Measurements from ENCODE around the gene VASH1.
A peak's percentile ranks its signal among the peaks of the same experiment; 100 is the strongest.
"Not testable (repeated sequence)": the region's sequence is repeated elsewhere in the genome, so short reads cannot be mapped to it uniquely, and the experiment has no call there.

VASH1 gene

DNA sequence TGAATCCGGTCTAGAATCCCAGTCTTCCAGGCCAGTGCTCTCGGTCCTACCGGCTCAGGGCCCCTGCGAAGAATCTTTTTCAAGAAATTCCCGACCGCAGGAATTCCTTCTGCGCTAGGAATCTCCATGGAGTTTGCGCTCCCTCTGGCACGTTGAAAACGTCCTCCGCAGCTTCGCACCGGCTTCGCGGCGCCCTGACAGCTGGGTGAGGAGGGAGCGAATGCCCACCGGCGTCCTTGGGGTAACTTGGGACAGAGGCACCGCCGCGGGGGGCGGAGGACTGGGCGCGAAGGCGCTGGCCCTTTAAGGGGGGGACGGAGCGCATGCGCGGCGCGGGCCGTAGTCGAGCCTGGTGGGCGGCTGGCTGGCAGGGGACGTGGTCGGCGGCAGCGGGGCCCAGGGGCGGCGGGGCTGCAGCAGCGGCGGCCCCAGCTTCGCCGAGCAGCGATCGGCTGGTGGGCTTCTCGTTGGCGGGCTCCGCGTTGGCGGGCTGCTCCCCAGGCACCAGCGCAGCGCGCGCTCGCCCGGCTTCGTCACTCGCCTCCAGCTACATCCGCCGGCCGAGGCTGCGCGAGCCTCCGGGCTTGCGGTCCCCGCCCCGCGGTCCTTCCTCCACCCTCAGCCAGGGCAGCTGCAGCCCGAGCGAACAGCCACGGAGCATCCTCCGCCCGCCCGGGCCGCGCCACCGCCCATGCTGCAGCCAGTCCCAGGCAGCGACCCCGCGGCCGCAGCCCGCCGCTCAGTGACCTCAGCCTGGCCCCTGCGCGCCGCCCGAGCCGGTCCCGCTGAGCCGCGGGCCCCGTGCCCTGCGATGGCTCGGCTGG lies at the start of gene VASH1:
Gene VASH1, plus strand, starts transcription at position 333 of the 824 bp plus-strand sequence. CDS start 1,354 bp downstream, outside the sequence.
- peaks cover 22% of the 10 kb centered on the region for H3K27me3 Mint-ChIP-seq
- H3K9me3 Mint-ChIP-seq, result no peaks in the 10 kb centered on the region
- H3K4me3 Mint-ChIP-seq, result peak within 1 kb of the TSS; percentile 84
- peaks cover 6% of the 10 kb centered on the region for H3K4me1 Mint-ChIP-seq
- H3K27ac Mint-ChIP-seq, result no peak within 1 kb of the TSS
- no peaks in the 10 kb centered on the region for H3K36me3 Mint-ChIP-seq

DNA sequence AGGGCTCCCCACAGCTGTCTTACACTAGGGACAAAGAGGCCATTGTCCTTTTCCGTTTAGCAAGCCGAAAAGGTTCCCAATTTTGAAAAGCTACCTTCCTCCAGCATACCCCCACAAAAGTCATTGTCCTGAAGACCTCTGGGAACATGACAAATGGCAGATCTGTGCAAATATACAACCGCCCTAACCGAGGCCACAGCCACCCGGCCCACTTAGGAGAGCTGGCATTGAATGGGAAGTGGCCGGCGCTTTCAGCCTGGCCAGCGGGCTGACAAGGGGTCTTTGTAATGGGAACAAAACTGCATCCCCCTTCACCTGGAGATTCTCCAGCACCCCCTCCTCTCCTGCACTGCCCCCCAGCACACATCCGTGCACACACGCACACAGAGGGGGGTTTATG lies 48.1 kb upstream of the VASH1 start:
- no peaks in the 10 kb centered on the region for H3K4me1 Mint-ChIP-seq
- no peak overlapping the region for H3K4me3 Mint-ChIP-seq
- no peaks in the 10 kb centered on the region for H3K9me3 Mint-ChIP-seq
- H3K27me3 Mint-ChIP-seq, result peaks cover 7% of the 10 kb centered on the region
- H3K27ac Mint-ChIP-seq, result no peak overlapping the region
- H3K36me3 Mint-ChIP-seq, result no peaks in the 10 kb centered on the region

DNA sequence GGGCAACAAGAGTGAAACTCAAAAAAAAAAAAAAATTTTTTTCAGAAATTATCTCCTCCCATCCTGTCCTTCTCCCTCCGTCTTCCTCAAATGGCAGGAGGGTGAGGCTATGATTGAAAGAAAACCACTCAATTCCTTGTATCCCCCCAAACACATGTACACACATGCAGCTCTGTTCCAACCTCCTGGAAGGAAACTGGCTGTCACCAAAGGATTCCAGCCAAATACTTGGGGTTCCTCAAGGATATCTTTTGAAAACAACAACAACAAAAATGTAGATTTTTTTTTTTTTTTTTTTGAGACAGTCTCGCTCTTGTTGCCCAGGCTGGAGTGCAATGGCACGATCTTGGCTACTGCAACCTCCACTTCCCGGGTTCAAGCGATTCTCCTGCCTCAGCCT lies 46.8 kb upstream of the VASH1 start:
- H3K27me3 Mint-ChIP-seq, result peaks cover 7% of the 10 kb centered on the region
- H3K4me1 Mint-ChIP-seq, result no peaks in the 10 kb centered on the region
- no peaks in the 10 kb centered on the region for H3K36me3 Mint-ChIP-seq
- H3K4me3 Mint-ChIP-seq, result no peak overlapping the region
- no peak overlapping the region for H3K27ac Mint-ChIP-seq
- no peaks in the 10 kb centered on the region for H3K9me3 Mint-ChIP-seq

DNA sequence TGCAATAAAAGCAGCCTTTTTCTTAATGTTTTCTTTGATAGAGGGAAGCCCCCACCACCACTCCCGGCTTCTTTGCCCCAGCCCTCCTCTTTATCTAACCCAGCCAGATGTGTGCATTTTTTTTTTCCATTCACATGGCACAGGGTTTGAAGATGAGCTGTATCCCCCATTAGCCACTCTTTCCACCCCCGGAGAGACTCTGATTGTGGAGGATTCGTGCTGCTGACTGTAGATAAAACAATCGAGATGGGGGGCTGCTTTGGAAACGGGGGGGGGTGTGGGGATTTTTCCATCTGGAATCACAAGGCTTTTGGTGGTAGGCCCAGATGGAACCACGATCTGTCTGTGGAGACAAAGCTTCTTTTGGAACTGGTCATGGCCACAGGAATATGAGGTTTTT lies 46.2 kb upstream of the VASH1 start:
- Mint-ChIP-seq H3K36me3 (no peaks in the 10 kb centered on the region), H3K9me3 (no peaks in the 10 kb centered on the region), H3K4me3 (no peak overlapping the region), H3K27me3 (peaks cover 7% of the 10 kb centered on the region), H3K4me1 (no peaks in the 10 kb centered on the region), H3K27ac (no peak overlapping the region)

DNA sequence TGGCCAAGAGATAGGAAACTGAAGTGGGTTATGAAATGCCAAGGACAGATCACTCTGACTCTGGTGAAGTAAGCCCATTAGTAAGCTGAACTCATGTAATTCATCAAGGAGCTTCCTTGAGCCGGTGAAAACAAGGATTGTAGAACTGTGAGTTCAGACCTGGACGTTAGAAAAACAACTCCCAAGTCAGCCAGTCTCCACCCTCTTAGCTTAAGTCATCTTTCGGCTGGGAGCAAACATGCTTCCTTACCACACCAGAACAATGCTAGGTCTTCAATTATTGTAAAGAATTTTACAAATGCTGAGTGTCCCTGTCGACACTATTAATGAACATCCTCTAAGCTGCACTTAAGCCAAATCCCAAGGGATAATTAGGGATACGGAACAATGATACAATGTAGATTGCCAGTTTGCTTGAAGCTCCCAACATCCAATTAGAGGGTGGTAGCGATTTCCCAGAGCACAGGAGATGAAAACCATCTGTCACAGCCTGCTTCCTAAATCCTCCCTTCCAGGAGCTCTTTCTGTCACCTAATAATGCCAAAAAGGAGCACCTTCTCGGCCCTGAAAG lies 45.7 kb upstream of the VASH1 start:
- Mint-ChIP-seq H3K27ac (no peak overlapping the region), H3K4me1 (no peaks in the 10 kb centered on the region), H3K27me3 (peaks cover 7% of the 10 kb centered on the region), H3K36me3 (no peaks in the 10 kb centered on the region), H3K9me3 (no peaks in the 10 kb centered on the region), H3K4me3 (no peak overlapping the region)

DNA sequence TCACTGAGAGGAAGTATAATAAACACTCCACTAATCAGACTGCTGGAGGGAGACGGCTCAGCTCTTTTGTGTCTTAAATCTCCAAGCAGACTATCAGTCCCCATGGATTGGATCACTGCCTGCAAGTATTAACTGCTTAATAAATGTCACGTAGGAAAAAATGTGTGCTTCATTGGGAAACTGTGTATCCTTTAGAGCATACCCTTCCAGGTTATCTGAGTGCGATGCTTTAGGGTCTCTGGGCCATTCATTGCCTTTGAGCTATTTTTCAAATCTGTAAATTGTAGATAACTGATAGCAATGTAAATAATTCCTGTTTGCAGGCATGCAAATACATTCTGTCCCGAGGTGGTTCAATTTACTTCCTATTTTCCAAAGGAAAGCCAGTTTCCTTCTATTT lies 45.0 kb upstream of the VASH1 start:
- Mint-ChIP-seq H3K4me3 (no peak overlapping the region), H3K4me1 (no peaks in the 10 kb centered on the region), H3K9me3 (no peaks in the 10 kb centered on the region), H3K27ac (no peak overlapping the region), H3K27me3 (peaks cover 5% of the 10 kb centered on the region), H3K36me3 (no peaks in the 10 kb centered on the region)

DNA sequence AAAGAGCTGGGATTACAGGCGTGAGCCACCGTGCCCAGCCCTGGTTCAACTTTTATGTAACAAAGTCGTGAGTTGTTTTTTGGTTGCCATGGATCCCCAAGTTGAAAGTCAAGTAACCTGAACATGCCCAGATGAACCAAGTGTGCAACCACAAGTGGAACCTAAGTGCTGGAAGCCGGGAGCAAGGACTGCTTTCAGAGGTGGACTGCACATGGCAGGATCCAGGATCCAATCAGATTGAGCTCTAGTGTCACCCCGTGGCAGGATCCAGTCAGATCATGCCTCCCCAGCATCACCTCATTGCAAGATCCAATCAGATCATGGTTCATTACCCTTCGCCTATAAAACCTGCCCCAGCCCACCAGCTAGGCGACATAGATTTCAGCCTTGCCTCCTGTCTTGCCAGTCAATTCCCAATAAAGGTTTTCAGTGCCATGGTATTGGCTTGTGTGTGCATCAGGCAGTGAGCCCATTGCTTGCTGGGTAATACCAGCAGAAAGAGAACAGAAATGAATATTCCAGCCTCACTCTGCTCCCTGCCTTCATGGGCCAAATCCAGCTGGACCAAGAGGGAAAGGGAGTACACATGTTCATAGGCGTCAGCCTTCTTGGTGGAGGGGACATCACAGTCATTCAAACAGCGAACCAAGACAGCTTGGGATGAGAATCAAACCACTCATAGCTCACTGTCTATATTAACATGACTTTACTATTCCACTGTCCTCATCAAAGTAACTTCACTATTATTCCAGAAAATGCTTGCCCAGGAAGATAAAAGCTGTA lies 43.6 kb upstream of the VASH1 start:
- H3K27ac Mint-ChIP-seq, result no peak overlapping the region
- no peaks in the 10 kb centered on the region for H3K4me1 Mint-ChIP-seq
- H3K9me3 Mint-ChIP-seq, result no peaks in the 10 kb centered on the region
- no peaks in the 10 kb centered on the region for H3K36me3 Mint-ChIP-seq
- H3K27me3 Mint-ChIP-seq, result peaks cover 5% of the 10 kb centered on the region
- H3K4me3 Mint-ChIP-seq, result no peak overlapping the region

DNA sequence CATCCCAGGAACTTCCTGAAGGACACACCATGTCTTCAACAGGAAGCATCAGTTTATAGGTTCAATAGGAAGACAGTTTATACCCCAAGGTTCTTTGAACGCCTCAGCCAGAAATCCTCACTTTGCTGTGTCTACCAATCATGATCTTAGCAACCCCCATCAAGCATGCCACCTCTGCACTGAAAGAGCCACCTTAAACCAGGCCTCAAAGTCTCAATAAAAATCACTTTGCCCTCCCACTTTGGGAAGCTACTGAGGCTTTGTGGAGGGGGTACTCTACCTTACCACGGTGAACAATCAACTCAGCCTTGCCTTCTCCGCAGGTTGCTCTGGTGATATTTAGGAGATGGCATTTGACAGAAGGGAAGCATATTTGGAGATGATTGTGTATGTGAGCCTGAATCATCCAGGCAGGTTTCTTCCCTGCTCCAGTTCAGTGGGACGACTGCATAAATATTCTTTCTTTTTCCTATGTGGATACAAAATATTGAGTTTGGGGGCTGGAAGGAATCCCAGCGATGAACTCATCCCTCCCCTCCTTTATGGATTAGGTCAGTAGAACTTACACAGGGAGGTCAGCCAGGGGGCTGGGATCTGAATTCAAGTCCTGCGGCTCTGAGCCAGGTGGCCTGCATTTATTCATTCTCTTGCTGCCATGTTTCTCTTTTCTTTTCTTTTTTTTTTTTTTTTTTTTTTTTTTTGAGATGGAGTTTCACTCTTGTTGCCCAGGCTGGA lies 42.8 kb upstream of the VASH1 start:
- Mint-ChIP-seq H3K4me1 (no peaks in the 10 kb centered on the region), H3K36me3 (no peaks in the 10 kb centered on the region), H3K27ac (no peak overlapping the region), H3K9me3 (no peaks in the 10 kb centered on the region), H3K27me3 (peaks cover 5% of the 10 kb centered on the region), H3K4me3 (no peak overlapping the region)

DNA sequence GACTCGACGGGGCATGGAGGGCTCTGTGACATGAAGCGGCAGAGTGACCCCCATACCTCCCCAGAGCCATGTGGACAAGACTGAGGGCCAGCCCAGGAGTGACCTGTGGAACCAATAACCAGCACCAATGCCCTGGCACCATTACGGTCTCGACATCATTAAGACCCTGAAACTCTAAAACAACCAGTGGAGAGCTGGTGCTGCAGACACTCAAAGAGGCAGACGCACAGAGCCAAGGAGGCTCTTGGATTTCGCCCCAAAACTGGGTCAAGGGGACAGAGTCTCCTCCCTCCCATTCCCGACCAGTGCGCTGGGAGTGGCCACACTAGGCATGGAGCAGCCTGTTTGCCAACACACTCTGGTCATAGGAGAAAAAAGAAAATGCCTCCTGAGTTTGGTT lies 41.6 kb upstream of the VASH1 start:
- Mint-ChIP-seq H3K9me3 (no peaks in the 10 kb centered on the region), H3K27ac (no peak overlapping the region), H3K4me3 (no peak overlapping the region), H3K27me3 (peaks cover 2% of the 10 kb centered on the region), H3K4me1 (no peaks in the 10 kb centered on the region), H3K36me3 (no peaks in the 10 kb centered on the region)

DNA sequence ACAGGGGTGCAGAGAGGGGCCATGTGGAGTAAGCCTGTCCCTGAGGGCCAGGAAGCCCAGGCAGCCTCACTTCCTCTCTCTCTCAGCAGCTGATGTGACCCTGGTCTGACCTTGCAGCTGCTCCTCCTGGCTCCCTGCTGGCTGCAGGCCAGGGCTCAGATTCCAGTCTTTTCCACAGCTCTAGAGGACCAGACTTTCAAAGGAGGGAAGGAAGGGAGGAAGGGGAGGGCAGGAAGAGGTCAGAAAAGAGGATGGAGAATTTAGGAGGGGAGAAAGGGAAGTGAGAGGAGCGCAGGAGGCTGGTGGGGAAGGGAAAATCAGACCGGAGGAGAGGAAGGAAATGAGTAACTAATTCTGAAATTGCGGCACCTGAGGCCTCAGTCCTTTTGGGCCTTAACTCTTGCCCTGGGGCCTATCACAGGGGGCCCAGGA lies 40.9 kb upstream of the VASH1 start:
- Mint-ChIP-seq H3K4me1 (no peaks in the 10 kb centered on the region), H3K4me3 (no peak overlapping the region), H3K27ac (no peak overlapping the region)

DNA sequence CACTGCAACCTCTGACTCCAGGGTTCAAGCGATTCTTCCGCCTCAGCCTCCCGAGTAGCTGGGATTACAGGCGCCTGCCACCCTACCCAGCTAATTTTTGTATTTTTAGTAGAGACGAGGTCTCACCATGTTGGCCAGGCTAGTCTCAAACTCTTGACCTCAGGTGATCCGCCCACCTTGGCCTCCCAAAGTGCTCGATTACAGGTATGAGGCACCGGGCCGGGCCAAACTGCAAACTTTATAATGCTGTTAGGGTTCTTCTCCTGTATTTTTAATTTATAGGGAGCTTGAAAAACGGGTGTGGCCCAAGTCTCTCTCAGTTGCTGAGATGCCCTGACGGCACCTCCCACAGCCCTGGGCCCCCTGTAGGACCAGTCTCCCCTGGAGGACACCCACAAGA lies 39.8 kb upstream of the VASH1 start:
- H3K27ac Mint-ChIP-seq, H3K9me3 Mint-ChIP-seq, H3K36me3 Mint-ChIP-seq, H3K4me3 Mint-ChIP-seq, H3K27me3 Mint-ChIP-seq, H3K4me1 Mint-ChIP-seq: not testable (repeated sequence)

More for the DNA sequence above, 40.9 kb upstream of the VASH1 start:
- Mint-ChIP-seq H3K36me3 (no peaks in the 10 kb centered on the region), H3K9me3 (no peaks in the 10 kb centered on the region), H3K27me3 (peaks cover 2% of the 10 kb centered on the region)

DNA sequence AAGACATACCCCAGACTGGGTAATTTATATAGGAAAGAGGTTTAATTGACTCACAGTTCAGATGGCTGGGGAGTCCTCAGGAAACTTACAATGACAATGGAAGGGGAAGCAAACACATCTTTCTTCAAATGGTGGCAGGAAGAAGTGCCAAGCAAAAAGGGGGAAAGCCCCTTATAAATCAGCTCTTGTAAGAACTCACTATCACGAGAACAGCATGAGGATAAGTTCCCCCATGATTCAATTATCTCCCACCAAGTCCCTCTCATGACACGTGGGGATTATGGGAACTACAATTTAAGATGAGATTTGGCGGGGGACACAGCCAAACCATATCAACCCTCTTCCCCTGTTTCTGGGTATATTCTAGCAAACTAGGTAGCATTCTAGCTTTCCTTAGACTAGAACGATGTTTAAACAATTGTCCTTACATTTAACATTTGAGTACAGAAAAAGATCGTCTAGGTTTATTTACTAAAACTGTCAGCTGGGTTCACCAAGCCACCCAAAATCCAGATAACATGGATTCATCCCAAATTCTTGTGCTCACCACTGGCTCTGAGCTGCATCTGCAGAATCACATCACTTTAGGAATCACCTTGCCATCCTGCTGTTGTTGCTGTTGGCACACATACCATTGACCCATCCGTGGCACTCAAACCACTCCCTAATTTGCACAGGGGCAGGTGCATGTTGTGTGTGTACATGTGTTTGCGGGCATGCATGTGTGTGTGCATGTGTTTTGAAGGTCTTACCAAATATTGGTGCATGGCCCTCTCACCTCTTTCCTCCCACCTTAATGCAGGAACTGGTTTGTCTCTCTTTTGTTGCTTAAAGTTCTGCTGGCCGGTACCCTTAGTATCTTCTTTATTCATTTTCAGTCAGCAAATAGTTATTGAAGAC lies 36.4 kb upstream of the VASH1 start:
- Mint-ChIP-seq H3K9me3 (no peaks in the 10 kb centered on the region), H3K27ac (no peak overlapping the region), H3K4me1 (no peaks in the 10 kb centered on the region)

DNA sequence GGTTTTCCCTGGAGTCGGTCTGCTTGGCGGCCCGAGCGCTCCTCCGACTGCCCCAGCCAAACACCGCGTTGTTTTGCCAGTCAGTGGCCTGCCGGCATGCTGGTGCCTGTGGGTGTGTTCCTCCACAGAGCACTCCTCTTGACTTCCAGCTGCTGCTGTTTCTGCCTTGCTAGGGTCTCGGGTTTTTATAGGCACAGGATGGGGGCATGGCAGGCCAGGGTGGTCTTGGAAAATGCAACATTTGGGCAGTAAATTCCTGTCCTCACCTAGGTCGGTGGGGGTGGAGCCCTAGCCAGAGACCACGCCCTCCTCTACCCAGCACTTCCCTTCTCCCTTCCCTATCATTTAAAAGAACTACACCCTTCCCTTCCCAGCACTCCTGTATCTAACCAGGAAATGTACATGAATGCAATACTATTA lies 34.7 kb upstream of the VASH1 start:
- no peaks in the 10 kb centered on the region for H3K9me3 Mint-ChIP-seq
- no peaks in the 10 kb centered on the region for H3K36me3 Mint-ChIP-seq
- no peak overlapping the region for H3K4me3 Mint-ChIP-seq
- no peak overlapping the region for H3K27ac Mint-ChIP-seq
- H3K4me1 Mint-ChIP-seq, result no peaks in the 10 kb centered on the region
- peaks cover 12% of the 10 kb centered on the region for H3K27me3 Mint-ChIP-seq

More for the DNA sequence above, 36.4 kb upstream of the VASH1 start:
- no peak overlapping the region for H3K4me3 Mint-ChIP-seq
- no peaks in the 10 kb centered on the region for H3K36me3 Mint-ChIP-seq
- peaks cover 9% of the 10 kb centered on the region for H3K27me3 Mint-ChIP-seq

DNA sequence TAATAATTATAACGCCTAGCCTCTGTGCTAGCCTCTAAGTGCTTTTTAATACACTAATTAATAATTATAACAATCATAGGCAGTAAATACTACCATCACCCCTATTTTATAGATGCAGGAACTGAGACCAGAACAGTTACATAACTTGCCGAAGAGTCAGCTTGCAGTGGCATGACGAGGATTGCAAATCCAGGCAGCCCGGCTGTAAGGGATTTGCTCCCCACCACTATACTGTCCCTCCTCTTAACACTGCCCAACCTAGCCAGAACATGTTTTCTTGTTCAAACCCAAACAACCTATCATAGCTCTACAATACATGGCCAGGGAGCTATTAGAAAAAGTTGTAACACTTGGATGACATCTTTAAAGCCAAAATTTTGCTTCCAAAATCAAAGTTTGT lies 33.9 kb upstream of the VASH1 start:
- Mint-ChIP-seq H3K9me3 (no peaks in the 10 kb centered on the region), H3K27me3 (peaks cover 12% of the 10 kb centered on the region), H3K4me1 (no peaks in the 10 kb centered on the region), H3K36me3 (no peaks in the 10 kb centered on the region), H3K27ac (no peak overlapping the region), H3K4me3 (no peak overlapping the region)

DNA sequence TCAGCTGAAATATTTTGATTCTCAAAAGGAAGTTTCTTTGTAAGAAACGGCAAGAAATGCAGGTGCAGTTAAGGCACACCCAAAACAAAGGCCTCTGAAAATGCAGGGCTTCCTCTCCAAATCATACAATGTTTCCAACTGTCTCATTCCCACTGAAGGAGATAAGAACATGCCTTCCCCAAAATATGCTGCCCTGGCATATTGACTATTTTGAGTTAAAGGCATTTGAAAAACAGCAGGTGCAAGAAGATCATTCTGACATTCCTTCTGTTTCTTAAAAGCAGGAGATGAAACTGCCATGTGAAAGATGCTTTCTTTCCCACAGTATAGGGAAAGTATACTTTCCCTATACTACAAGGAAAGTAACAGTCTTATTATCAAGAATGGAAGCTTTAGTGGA lies 33.4 kb upstream of the VASH1 start:
- Mint-ChIP-seq H3K4me3 (no peak overlapping the region), H3K9me3 (no peaks in the 10 kb centered on the region), H3K27me3 (peaks cover 12% of the 10 kb centered on the region), H3K27ac (no peak overlapping the region), H3K4me1 (no peaks in the 10 kb centered on the region), H3K36me3 (no peaks in the 10 kb centered on the region)
